ENCODE results near the gene FABP7. TPM values are rescaled to one million over a fixed set of nuclear protein-coding genes. Genes with fewer than 3 reads are reported as not detected.

The FABP7 gene
- total RNA-seq, 1 experiment from 2014 or later: not detected

DNA sequence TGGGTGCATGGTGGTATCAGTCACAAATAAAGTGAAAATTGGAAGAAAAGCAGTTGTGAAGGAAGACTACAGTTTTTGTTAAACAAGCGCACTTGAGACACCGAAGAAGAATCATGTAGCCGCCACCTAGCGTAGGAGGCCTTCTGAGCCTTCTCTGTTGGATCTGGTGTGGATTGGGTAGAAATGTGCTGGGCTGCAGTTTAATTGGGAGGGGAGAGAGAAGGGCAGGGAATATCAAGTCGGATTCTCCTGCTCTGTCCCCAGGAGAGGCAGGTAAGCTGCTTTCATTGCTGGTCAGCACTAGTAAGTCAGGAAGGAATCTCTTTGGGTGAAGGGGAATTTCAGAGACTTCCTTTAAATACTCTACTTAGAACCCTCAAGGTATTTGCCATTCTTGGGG is 1.2 kb upstream of the FABP7 start:
- Histone ChIP-seq H3K36me3 (ENCODE audit: control insufficient read depth, insufficient read depth, low read length) (no peaks in the 10 kb centered on the region), H3K9me3 (no peaks in the 10 kb centered on the region), H3K27me3 (replicated peaks; ENCODE audit: control insufficient read depth, insufficient read depth, low read length) (no peaks in the 10 kb centered on the region), H3K4me3 (ENCODE audit: low read depth, low read length) (no peak overlapping the region), H3K4me1 (peaks cover 18% of the 10 kb centered on the region)
- no peak for DNase-seq
- peaks cover 15% of the 10 kb centered on the region for H3K9me3 Mint-ChIP-seq (ENCODE audit: unreplicated experiment)
- BruUV-seq (replicated peaks): no TSS peak
- no peaks in the 10 kb centered on the region for H3K27me3 Mint-ChIP-seq (ENCODE audit: insufficient read depth, unreplicated experiment)
- intact Hi-C loops (cut with micrococcal nuclease; ENCODE audit: unreplicated experiment): loop anchor here (1.0 kb wide), 1 partner anchor 10 kb away; no protein-coding TSS in a partner anchor
- TF ChIP-seq, protein P1, sequence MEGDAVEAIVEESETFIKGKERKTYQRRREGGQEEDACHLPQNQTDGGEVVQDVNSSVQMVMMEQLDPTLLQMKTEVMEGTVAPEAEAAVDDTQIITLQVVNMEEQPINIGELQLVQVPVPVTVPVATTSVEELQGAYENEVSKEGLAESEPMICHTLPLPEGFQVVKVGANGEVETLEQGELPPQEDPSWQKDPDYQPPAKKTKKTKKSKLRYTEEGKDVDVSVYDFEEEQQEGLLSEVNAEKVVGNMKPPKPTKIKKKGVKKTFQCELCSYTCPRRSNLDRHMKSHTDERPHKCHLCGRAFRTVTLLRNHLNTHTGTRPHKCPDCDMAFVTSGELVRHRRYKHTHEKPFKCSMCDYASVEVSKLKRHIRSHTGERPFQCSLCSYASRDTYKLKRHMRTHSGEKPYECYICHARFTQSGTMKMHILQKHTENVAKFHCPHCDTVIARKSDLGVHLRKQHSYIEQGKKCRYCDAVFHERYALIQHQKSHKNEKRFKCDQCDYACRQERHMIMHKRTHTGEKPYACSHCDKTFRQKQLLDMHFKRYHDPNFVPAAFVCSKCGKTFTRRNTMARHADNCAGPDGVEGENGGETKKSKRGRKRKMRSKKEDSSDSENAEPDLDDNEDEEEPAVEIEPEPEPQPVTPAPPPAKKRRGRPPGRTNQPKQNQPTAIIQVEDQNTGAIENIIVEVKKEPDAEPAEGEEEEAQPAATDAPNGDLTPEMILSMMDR (IDR thresholded peaks at IDR 0.05; ENCODE audit: insufficient read depth in 1 of 2, low read depth in 1 of 2, low read length in 1 of 2, severe bottlenecking in 1 of 2, unreplicated experiment in 1 of 2): no peak
- H3K4me3 Mint-ChIP-seq (ENCODE audit: unreplicated experiment): no peak overlapping the region
- H3K27ac Mint-ChIP-seq (ENCODE audit: unreplicated experiment): no peak overlapping the region
- peaks cover 12% of the 10 kb centered on the region for H3K4me1 Mint-ChIP-seq (ENCODE audit: low read depth, unreplicated experiment)
- CTCF ChIA-PET: no interaction called here
- POLR2A ChIA-PET: no interaction called here
- peaks cover 5% of the 10 kb centered on the region for H3K36me3 Mint-ChIP-seq (ENCODE audit: insufficient read depth, unreplicated experiment)

DNA sequence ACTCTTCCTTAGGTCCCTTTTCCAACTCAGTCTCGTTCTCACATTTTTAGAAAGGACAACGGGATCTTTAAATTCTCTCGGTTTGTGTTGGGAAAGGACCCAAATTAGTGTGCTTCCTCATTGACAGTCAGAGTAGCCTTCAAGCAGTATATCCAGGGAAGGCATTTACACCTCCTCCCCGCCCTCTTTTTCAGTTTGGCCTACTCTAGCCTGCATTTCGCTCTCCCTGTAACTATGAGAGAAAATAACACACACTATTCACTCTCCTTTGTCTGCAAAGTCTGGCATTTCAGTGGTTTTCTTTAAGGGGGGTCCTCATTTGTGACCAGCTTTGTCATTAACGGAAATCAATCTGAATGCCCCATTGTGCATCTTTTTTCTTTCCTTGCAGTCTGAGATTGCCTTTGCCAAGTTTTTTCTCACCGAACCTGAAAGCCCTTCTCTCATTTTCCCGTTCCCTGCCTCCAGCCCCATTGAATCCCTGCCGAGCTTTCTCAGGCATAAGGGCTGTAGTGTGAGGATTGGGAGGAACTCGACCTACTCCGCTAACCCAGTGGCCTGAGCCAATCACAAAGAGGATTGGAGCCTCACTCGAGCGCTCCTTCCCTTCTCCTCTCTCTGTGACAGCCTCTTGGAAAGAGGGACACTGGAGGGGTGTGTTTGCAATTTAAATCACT is 393 bp upstream of the FABP7 start:
- peaks cover 10% of the 10 kb centered on the region; the same call in 1 of the 2 replicates for H3K4me1 ChIP-seq
- intact Hi-C loops (cut with micrococcal nuclease; ENCODE audit: unreplicated experiment): loop anchor here (1.0 kb wide), 1 partner anchor 9 kb away; no protein-coding TSS in a partner anchor
- peaks cover 5% of the 10 kb centered on the region for H3K36me3 Mint-ChIP-seq (ENCODE audit: insufficient read depth, unreplicated experiment)
- no TSS peak for BruUV-seq (replicated peaks)
- ChIA-PET POLR2A (no interaction called here), CTCF (no interaction called here)
- no peak overlapping the region for H3K4me3 Mint-ChIP-seq (ENCODE audit: unreplicated experiment)
- DNase-seq: no peak
- H3K27me3 Mint-ChIP-seq (ENCODE audit: insufficient read depth, unreplicated experiment): no peaks in the 10 kb centered on the region
- peaks cover 12% of the 10 kb centered on the region for H3K4me1 Mint-ChIP-seq (ENCODE audit: low read depth, unreplicated experiment)
- H3K4me3 ChIP-seq (ENCODE audit: low read depth, low read length): no peak overlapping the region
- no peaks in the 10 kb centered on the region for H3K27me3 ChIP-seq (replicated peaks; ENCODE audit: control insufficient read depth, insufficient read depth, low read length)
- no peaks in the 10 kb centered on the region for H3K36me3 ChIP-seq (ENCODE audit: control insufficient read depth, insufficient read depth, low read length)
- no peaks in the 10 kb centered on the region for H3K9me3 ChIP-seq
- TF ChIP-seq, protein P1 (IDR thresholded peaks at IDR 0.05; ENCODE audit: insufficient read depth in 1 of 2, low read depth in 1 of 2, low read length in 1 of 2, severe bottlenecking in 1 of 2, unreplicated experiment in 1 of 2): no peak
- H3K9me3 Mint-ChIP-seq (ENCODE audit: unreplicated experiment): peaks cover 15% of the 10 kb centered on the region
- H3K27ac Mint-ChIP-seq (ENCODE audit: unreplicated experiment): no peak overlapping the region

DNA sequence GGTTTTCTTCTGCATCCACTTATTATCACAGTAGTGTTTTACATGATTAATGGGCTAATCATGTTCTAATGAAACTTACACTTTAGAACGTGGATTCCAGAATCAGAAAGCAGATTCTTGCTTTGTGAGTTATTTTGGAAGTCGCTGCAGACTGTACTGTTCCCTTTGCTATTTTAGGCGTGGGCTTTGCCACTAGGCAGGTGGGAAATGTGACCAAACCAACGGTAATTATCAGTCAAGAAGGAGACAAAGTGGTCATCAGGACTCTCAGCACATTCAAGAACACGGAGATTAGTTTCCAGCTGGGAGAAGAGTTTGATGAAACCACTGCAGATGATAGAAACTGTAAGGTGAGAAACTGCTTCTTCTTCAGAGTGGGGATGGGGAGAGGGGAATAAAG is 598 bp downstream of the FABP7 start:
- H3K9me3 Mint-ChIP-seq (ENCODE audit: unreplicated experiment): peaks cover 15% of the 10 kb centered on the region
- no peak for DNase-seq
- ChIA-PET POLR2A (no interaction called here), CTCF (no interaction called here)
- TF ChIP-seq, protein P1 (IDR thresholded peaks at IDR 0.05; ENCODE audit: insufficient read depth in 1 of 2, low read depth in 1 of 2, low read length in 1 of 2, severe bottlenecking in 1 of 2, unreplicated experiment in 1 of 2): no peak
- Histone ChIP-seq H3K4me3 (ENCODE audit: low read depth, low read length) (no peak overlapping the region), H3K4me1 (peaks cover 2% of the 10 kb centered on the region; the same call in 1 of the 2 replicates), H3K36me3 (ENCODE audit: control insufficient read depth, insufficient read depth, low read length) (no peaks in the 10 kb centered on the region), H3K27me3 (replicated peaks; ENCODE audit: control insufficient read depth, insufficient read depth, low read length) (no peaks in the 10 kb centered on the region), H3K9me3 (no peaks in the 10 kb centered on the region)
- peaks cover 5% of the 10 kb centered on the region for H3K36me3 Mint-ChIP-seq (ENCODE audit: insufficient read depth, unreplicated experiment)
- intact Hi-C loops (cut with micrococcal nuclease; ENCODE audit: unreplicated experiment): no loop called here
- no peak overlapping the region for H3K4me3 Mint-ChIP-seq (ENCODE audit: unreplicated experiment)
- BruUV-seq (replicated peaks): no TSS peak
- H3K27me3 Mint-ChIP-seq (ENCODE audit: insufficient read depth, unreplicated experiment): no peaks in the 10 kb centered on the region
- no peak overlapping the region for H3K27ac Mint-ChIP-seq (ENCODE audit: unreplicated experiment)
- H3K4me1 Mint-ChIP-seq (ENCODE audit: low read depth, unreplicated experiment): peaks cover 12% of the 10 kb centered on the region

All from Caco-2 (cell line).